ENCODE measurements around the gene HDAC4. TPM values are rescaled to one million over a fixed set of nuclear protein-coding genes. Genes with fewer than 3 reads are reported as not detected.

HDAC4 gene
- total and polyA plus RNA-seq, 10 of the 15 experiments (the other 5 are each of a cell fraction or from before 2014, with no cell fraction given) = 0.22 to 15.7 (median 4.8) TPM

GRCh38 chr2:239027391-239028252 is 373.2 kb downstream of the HDAC4 start:
- intact Hi-C loops (cut with micrococcal nuclease; ENCODE audit: unreplicated experiment) (no loop called here), in situ Hi-C loops (cut with MboI) (no loop called here)
- Histone ChIP-seq H3K27me3 (replicated peaks in 1 of 2; ENCODE audit: control insufficient read depth in 2 of 2, insufficient read depth in 2 of 2, low read length in 1 of 2) (peaks cover 0 to 2% of the 10 kb centered on the region in 2 experiments; a peak in 3 of 4 replicates), H3K4me1 (ENCODE audit: control insufficient read depth, insufficient read depth, low read length) (no peaks in the 10 kb centered on the region), H3K27ac (ENCODE audit: control insufficient read depth, insufficient read depth) (no peak overlapping the region), H4K20me1 (ENCODE audit: control insufficient read depth, insufficient read depth) (no peaks in the 10 kb centered on the region), H2AFZ (ENCODE audit: control insufficient read depth, low read depth, low read length) (no peak overlapping the region), H3K79me2 (ENCODE audit: control insufficient read depth, insufficient read depth, low read length) (no peaks in the 10 kb centered on the region), H3K9me3 (replicated peaks; ENCODE audit: control insufficient read depth, insufficient read depth, low read length) (no peaks in the 10 kb centered on the region), H3K4me3 (no peak overlapping the region), H3K9ac (ENCODE audit: control insufficient read depth, insufficient read depth, low read length) (no peak overlapping the region), H3K36me3 (ENCODE audit: control insufficient read depth in 2 of 2, insufficient read depth in 2 of 2, low read length in 1 of 2) (no peaks in the 10 kb centered on the region), H3K4me2 (ENCODE audit: control insufficient read depth, insufficient read depth) (no peak overlapping the region)
- TF ChIP-seq POU2F2 (IDR thresholded peaks at IDR 0.05; ENCODE audit: borderline replicate concordance, low read depth, low read length) (no peak), IKZF1 (conservative IDR thresholded peaks at IDR 0.05) (no peak)
- CTCF ChIA-PET = no interaction called here
- POLR2A ChIA-PET = no interaction called here
- SMC1A ChIA-PET (ENCODE audit: uncharacterized antibody, unreplicated experiment) = no interaction called here
- FAIRE-seq (no peak), ATAC-seq (no peak), DNase-seq (ENCODE audit: low read depth, low spot score) (no peak)
- RAD21 ChIA-PET (ENCODE audit: unreplicated experiment) = no interaction called here
- BruUV-seq (replicated peaks) = no TSS peak
- 59% methylated on average over 38 of the region's 38 CpGs for WGBS (ENCODE audit: insufficient coverage, insufficient replicate concordance, low lambda C conversion rate, missing lambda C conversion rate)

GRCh38 chr2:239026711-239027361 is 374.0 kb downstream of the HDAC4 start:
- Histone ChIP-seq H3K4me3 (no peak overlapping the region), H3K27me3 (replicated peaks in 1 of 2; ENCODE audit: control insufficient read depth in 2 of 2, insufficient read depth in 2 of 2, low read length in 1 of 2) (peaks cover 1 to 2% of the 10 kb centered on the region in 2 experiments; a peak in 3 of 4 replicates), H3K4me2 (ENCODE audit: control insufficient read depth, insufficient read depth) (no peak overlapping the region), H3K9me3 (replicated peaks; ENCODE audit: control insufficient read depth, insufficient read depth, low read length) (no peaks in the 10 kb centered on the region), H4K20me1 (ENCODE audit: control insufficient read depth, insufficient read depth) (no peaks in the 10 kb centered on the region), H2AFZ (ENCODE audit: control insufficient read depth, low read depth, low read length) (no peak overlapping the region), H3K9ac (ENCODE audit: control insufficient read depth, insufficient read depth, low read length) (no peak overlapping the region), H3K36me3 (ENCODE audit: control insufficient read depth in 2 of 2, insufficient read depth in 2 of 2, low read length in 1 of 2) (no peaks in the 10 kb centered on the region), H3K79me2 (ENCODE audit: control insufficient read depth, insufficient read depth, low read length) (no peaks in the 10 kb centered on the region), H3K4me1 (ENCODE audit: control insufficient read depth, insufficient read depth, low read length) (no peaks in the 10 kb centered on the region), H3K27ac (ENCODE audit: control insufficient read depth, insufficient read depth) (no peak overlapping the region)
- FAIRE-seq = no peak
- intact Hi-C loops (cut with micrococcal nuclease; ENCODE audit: unreplicated experiment) = no loop called here
- SMC1A ChIA-PET (ENCODE audit: uncharacterized antibody, unreplicated experiment) = no interaction called here
- TF ChIP-seq MYC (IDR thresholded peaks at IDR 0.05; ENCODE audit: insufficient read depth, insufficient read length, insufficient replicate concordance, low read length, severe bottlenecking) (no peak), TCF3 (IDR thresholded peaks at IDR 0.05; ENCODE audit: borderline replicate concordance, insufficient read depth, low read depth, low read length) (no peak), RB1 (IDR thresholded peaks at IDR 0.05; ENCODE audit: borderline replicate concordance) (no peak), MYB (IDR thresholded peaks at IDR 0.05; ENCODE audit: borderline replicate concordance, low read depth, low read length) (no peak), SIN3A (IDR thresholded peaks at IDR 0.05; ENCODE audit: low read depth, low read length) (no peak), WRNIP1 (IDR thresholded peaks at IDR 0.05; ENCODE audit: borderline replicate concordance, low read depth, low read length) (no peak), RELA (IDR thresholded peaks at IDR 0.05; ENCODE audit: borderline replicate concordance, partially characterized antibody) (no peak), RAD51 (IDR thresholded peaks at IDR 0.05) (no peak), MTA3 (IDR thresholded peaks at IDR 0.05; ENCODE audit: borderline replicate concordance, low read length) (no peak), TAF1 (IDR thresholded peaks at IDR 0.05; ENCODE audit: borderline replicate concordance, low read depth, low read length) (no peak), IRF5 (IDR thresholded peaks at IDR 0.05; ENCODE audit: borderline replicate concordance) (no peak), MEF2A (IDR thresholded peaks at IDR 0.05; ENCODE audit: insufficient read depth, low read depth, low read length) (no peak), RAD21 (IDR thresholded peaks at IDR 0.05; ENCODE audit: insufficient read depth, low read depth, low read length) (no peak)
- CTCF ChIA-PET = no interaction called here
- RAD21 ChIA-PET (ENCODE audit: unreplicated experiment) = no interaction called here
- no peak for DNase-seq (ENCODE audit: low read depth, low spot score)
- WGBS (ENCODE audit: insufficient coverage, insufficient replicate concordance, low lambda C conversion rate, missing lambda C conversion rate) = 48% methylated on average over 25 of the region's 25 CpGs
- ATAC-seq = no peak
- POLR2A ChIA-PET = no interaction called here
- no TSS peak for BruUV-seq (replicated peaks)
- in situ Hi-C loops (cut with MboI) = no loop called here

All from GM12878 (cell line).